CD4-positive, CD25-positive, alpha-beta regulatory T cell (primary cell): ENCODE data around the gene TNNT2. TPM values are rescaled to one million over a fixed set of nuclear protein-coding genes. Genes with fewer than 3 reads are reported as not detected.
A peak's percentile ranks its signal among the peaks of the same experiment; 100 is the strongest.

Experiments
- ATAC-seq, 2 donors: fragments of 150-1000 bp; cut with Tn5 transposase; one replicate each; pipeline ENCODE4 v1.10.0; 2021; ENCODE audit warnings: low read depth in 2 of 2, moderate number of reproducible peaks in 2 of 2, moderate library complexity in 1 of 2
- DNase-seq, 3 donors: peaks; one replicate each; pipeline versions ENCODE4 v3.0.0 to v3.0.0-alpha.2; 2012 to 2022; ENCODE audit warnings: mixed read lengths in 1 of 3
- H3K27ac ChIP-seq: one replicate; pipeline ENCODE4 v1.7.0; 2013; ENCODE audit warnings: mild to moderate bottlenecking, low read length; ENCODE audit not compliant: insufficient read depth, poor library complexity, severe bottlenecking
- H3K27me3 ChIP-seq: one replicate; pipeline ENCODE4 v1.7.0; 2013; ENCODE audit warnings: low read length; ENCODE audit not compliant: control insufficient read depth, insufficient read depth
- H3K36me3 ChIP-seq: one replicate; pipeline ENCODE4 v1.7.0; 2013; ENCODE audit warnings: mild to moderate bottlenecking, low read length, moderate library complexity; ENCODE audit not compliant: control insufficient read depth, insufficient read depth
- H3K4me1 ChIP-seq: 2 replicates; pipeline ENCODE4 v1.7.0; 2013; ENCODE audit warnings: mild to moderate bottlenecking, low read length; ENCODE audit not compliant: insufficient read depth, control insufficient read depth, poor library complexity, severe bottlenecking
- H3K4me3 ChIP-seq: one replicate; pipeline ENCODE4 v1.7.0; 2013; ENCODE audit warnings: low read depth, mild to moderate bottlenecking, low read length, moderate library complexity
- H3K9me3 ChIP-seq, 2 experiments: 1 replicate in 1 of 2; 2 replicates in 1 of 2; pipeline ENCODE4 v1.7.0; 2013; ENCODE audit warnings: low read length in 2 of 2, mild to moderate bottlenecking in 1 of 2, moderate library complexity in 1 of 2; ENCODE audit not compliant: control insufficient read depth in 2 of 2
- H3K27ac Mint-ChIP-seq, 3 donors: one replicate each; pipeline ENCODE4 v1.8.0; 2020 to 2022; ENCODE audit warnings: mild to moderate bottlenecking in 3 of 3, mixed read lengths in 3 of 3, moderate library complexity in 2 of 3
- H3K27me3 Mint-ChIP-seq: one replicate; pipeline ENCODE4 v1.8.0; 2022; ENCODE audit warnings: mild to moderate bottlenecking, mixed read lengths
- H3K36me3 Mint-ChIP-seq: one replicate; pipeline ENCODE4 v1.8.0; 2020; ENCODE audit warnings: mixed read lengths
- H3K4me1 Mint-ChIP-seq, 4 donors: one replicate each; pipeline ENCODE4 v1.8.0; 2020 to 2022; ENCODE audit warnings: mixed read lengths in 4 of 4, mild to moderate bottlenecking in 1 of 4
- H3K4me3 Mint-ChIP-seq, 4 donors: one replicate each; pipeline ENCODE4 v1.8.0; 2020 to 2022; ENCODE audit warnings: mild to moderate bottlenecking in 4 of 4, mixed read lengths in 4 of 4, moderate library complexity in 3 of 4
- H3K9me3 Mint-ChIP-seq, 7 donors: one replicate each; pipeline ENCODE4 v1.8.0; 2020 to 2022; ENCODE audit warnings: mixed read lengths in 7 of 7, mild to moderate bottlenecking in 3 of 7, moderate library complexity in 2 of 7
- polyA plus RNA-seq, 4 donors: library from polyadenylated mRNA; unstranded; fragments of 300-500 nt; fragmentation: Illumina TruSeq; gene quantifications; one replicate each; pipeline ENCODE4 v1.2.3, GENCODE V29; 2021
- total RNA-seq: library from RNA; stranded (reverse); gene quantifications from one replicate; pipeline ENCODE4 v1.2.3, GENCODE V29; 2022

TNNT2 gene
- total and polyA plus RNA-seq, 5 donors from 2014 or later, result not detected

GRCh38 chr1:201353186-201353940, 24.1 kb downstream of the TNNT2 start:
- Mint-ChIP-seq H3K27ac (no peak overlapping the region), H3K4me3 (no peak overlapping the region), H3K27me3 (peaks cover 4% of the 10 kb centered on the region), H3K4me1 (no peaks in the 10 kb centered on the region), H3K9me3 (peaks cover 0 to 3% (median 0%) of the 10 kb centered on the region in 7 donors), H3K36me3 (no peaks in the 10 kb centered on the region)
- H3K4me3 ChIP-seq, result no peak overlapping the region
- H3K4me1 ChIP-seq, result no peaks in the 10 kb centered on the region
- H3K36me3 ChIP-seq, result no peaks in the 10 kb centered on the region
- H3K9me3 ChIP-seq, result no peaks in the 10 kb centered on the region
- ATAC-seq, result no peak
- no peak for DNase-seq
- no peak overlapping the region for H3K27ac ChIP-seq
- H3K27me3 ChIP-seq, result no peaks in the 10 kb centered on the region

GRCh38 chr1:201351617-201352016, 25.9 kb downstream of the TNNT2 start:
- H3K4me1 ChIP-seq, result no peaks in the 10 kb centered on the region
- no peak overlapping the region for H3K4me3 Mint-ChIP-seq
- peaks cover 11% of the 10 kb centered on the region for H3K27me3 Mint-ChIP-seq
- DNase-seq (no peak), ATAC-seq (no peak)
- H3K9me3 Mint-ChIP-seq, result peaks cover 0 to 3% (median 0%) of the 10 kb centered on the region in 7 donors
- H3K27ac ChIP-seq, result no peak overlapping the region
- H3K4me3 ChIP-seq, result no peak overlapping the region
- no peak overlapping the region for H3K27ac Mint-ChIP-seq
- H3K4me1 Mint-ChIP-seq, result no peaks in the 10 kb centered on the region
- H3K9me3 ChIP-seq, result no peaks in the 10 kb centered on the region
- peaks cover 4% of the 10 kb centered on the region for H3K27me3 ChIP-seq
- H3K36me3 Mint-ChIP-seq, result no peaks in the 10 kb centered on the region
- no peaks in the 10 kb centered on the region for H3K36me3 ChIP-seq

DNA sequence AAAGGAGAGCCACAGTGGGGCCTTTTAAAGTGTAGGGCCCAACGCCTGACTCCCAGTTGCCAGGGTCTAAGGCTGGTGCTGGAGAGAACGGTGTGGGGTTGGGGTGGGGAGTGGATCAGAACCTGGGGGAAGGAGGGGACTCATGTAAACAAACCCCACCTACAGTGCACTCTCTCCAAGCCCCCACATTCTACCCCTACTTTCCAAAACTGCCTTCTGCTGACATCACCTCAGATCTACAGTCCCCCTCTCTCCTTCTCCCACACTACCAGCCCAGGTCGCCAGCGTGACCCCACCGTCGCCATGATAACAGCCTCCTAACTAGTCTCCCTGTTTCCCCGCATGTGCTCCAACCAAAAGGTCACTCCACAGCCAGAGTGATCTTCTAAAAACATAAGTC, 26.6 kb downstream of the TNNT2 start:
- Histone ChIP-seq H3K27me3 (peaks cover 4% of the 10 kb centered on the region), H3K4me3 (no peak overlapping the region), H3K36me3 (no peaks in the 10 kb centered on the region), H3K9me3 (no peaks in the 10 kb centered on the region), H3K27ac (no peak overlapping the region), H3K4me1 (no peaks in the 10 kb centered on the region)
- H3K36me3 Mint-ChIP-seq, result no peaks in the 10 kb centered on the region
- no peak for ATAC-seq
- peak overlapping the region in 1 of 3 donors; percentile 35 for H3K27ac Mint-ChIP-seq
- no peaks in the 10 kb centered on the region for H3K4me1 Mint-ChIP-seq
- H3K9me3 Mint-ChIP-seq, result peaks cover 0 to 3% (median 0%) of the 10 kb centered on the region in 7 donors
- DNase-seq, result no peak
- peaks cover 13% of the 10 kb centered on the region for H3K27me3 Mint-ChIP-seq
- H3K4me3 Mint-ChIP-seq, result no peak overlapping the region

- no peaks in the 10 kb centered on the region for H3K4me1 Mint-ChIP-seq
- ATAC-seq (no peak), DNase-seq (no peak)
- H3K9me3 Mint-ChIP-seq, result peaks cover 0 to 3% (median 0%) of the 10 kb centered on the region in 7 donors
- peak overlapping the region in 1 of 3 donors; percentile 78 for H3K27ac Mint-ChIP-seq
- Histone ChIP-seq H3K4me3 (no peak overlapping the region), H3K27ac (no peak overlapping the region), H3K4me1 (no peaks in the 10 kb centered on the region), H3K36me3 (no peaks in the 10 kb centered on the region), H3K27me3 (peaks cover 4% of the 10 kb centered on the region), H3K9me3 (no peaks in the 10 kb centered on the region)
- H3K27me3 Mint-ChIP-seq, result peaks cover 13% of the 10 kb centered on the region
- H3K36me3 Mint-ChIP-seq, result no peaks in the 10 kb centered on the region
- H3K4me3 Mint-ChIP-seq, result no peak overlapping the region
Measured at GRCh38 chr1:201350361-201350725, 27.1 kb downstream of the TNNT2 start.

DNA sequence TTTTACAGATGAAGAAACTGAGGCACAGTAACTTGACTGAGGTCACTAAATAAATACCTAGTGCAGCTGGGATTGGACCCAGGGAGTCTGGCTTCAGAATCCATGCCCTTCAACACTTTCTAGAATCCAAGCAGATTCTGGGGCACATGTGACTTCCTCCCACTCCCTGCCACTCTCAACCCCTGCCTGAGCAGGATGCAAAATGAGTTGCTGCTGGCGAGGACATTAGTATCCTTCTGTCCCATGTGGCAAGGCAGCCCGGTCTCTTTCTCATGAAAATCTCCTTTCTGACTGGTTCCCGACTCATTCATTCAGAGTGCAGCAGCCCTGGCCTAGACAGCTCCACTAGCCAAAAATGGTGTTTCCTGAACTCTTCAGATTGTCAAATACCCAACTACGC, 28.4 kb downstream of the TNNT2 start:
- DNase-seq (no peak), ATAC-seq (no peak)
- H3K27me3 ChIP-seq, result peaks cover 4% of the 10 kb centered on the region
- H3K4me1 ChIP-seq, result no peaks in the 10 kb centered on the region
- Mint-ChIP-seq H3K27ac (no peak overlapping the region), H3K9me3 (peaks cover 0 to 3% (median 0%) of the 10 kb centered on the region in 7 donors), H3K4me3 (no peak overlapping the region), H3K36me3 (no peaks in the 10 kb centered on the region), H3K4me1 (no peaks in the 10 kb centered on the region), H3K27me3 (peaks cover 13% of the 10 kb centered on the region)
- no peak overlapping the region for H3K27ac ChIP-seq
- no peaks in the 10 kb centered on the region for H3K36me3 ChIP-seq
- H3K9me3 ChIP-seq, result no peaks in the 10 kb centered on the region
- no peak overlapping the region for H3K4me3 ChIP-seq

DNA sequence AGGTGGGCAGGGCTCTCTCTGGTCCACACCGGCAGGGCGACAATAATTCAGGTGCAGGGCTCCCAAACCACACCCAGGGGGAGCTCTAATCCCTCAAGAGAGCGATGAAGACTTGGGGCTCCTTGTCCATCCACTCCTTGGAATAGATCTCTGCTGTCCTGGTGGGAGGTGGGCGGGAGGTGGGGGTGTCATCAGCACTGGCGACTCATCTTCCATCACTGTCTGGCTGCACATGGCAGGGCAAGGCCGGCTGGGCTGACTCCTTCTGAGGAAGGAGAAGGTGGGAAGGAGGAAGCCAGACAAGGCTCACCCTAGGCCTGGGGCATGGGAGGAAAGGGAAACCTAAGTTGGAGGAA, 29.3 kb downstream of the TNNT2 start:
- peaks cover 13% of the 10 kb centered on the region for H3K27me3 Mint-ChIP-seq
- Histone ChIP-seq H3K36me3 (no peaks in the 10 kb centered on the region), H3K4me3 (no peak overlapping the region), H3K27ac (no peak overlapping the region), H3K27me3 (peaks cover 6% of the 10 kb centered on the region), H3K4me1 (no peaks in the 10 kb centered on the region), H3K9me3 (no peaks in the 10 kb centered on the region)
- H3K9me3 Mint-ChIP-seq, result peaks cover 0 to 3% (median 0%) of the 10 kb centered on the region in 7 donors
- H3K4me3 Mint-ChIP-seq, result no peak overlapping the region
- no peaks in the 10 kb centered on the region for H3K4me1 Mint-ChIP-seq
- H3K27ac Mint-ChIP-seq, result no peak overlapping the region
- no peaks in the 10 kb centered on the region for H3K36me3 Mint-ChIP-seq
- ATAC-seq (no peak), DNase-seq (peak in 1 of 3 donors; percentile 39)

DNA sequence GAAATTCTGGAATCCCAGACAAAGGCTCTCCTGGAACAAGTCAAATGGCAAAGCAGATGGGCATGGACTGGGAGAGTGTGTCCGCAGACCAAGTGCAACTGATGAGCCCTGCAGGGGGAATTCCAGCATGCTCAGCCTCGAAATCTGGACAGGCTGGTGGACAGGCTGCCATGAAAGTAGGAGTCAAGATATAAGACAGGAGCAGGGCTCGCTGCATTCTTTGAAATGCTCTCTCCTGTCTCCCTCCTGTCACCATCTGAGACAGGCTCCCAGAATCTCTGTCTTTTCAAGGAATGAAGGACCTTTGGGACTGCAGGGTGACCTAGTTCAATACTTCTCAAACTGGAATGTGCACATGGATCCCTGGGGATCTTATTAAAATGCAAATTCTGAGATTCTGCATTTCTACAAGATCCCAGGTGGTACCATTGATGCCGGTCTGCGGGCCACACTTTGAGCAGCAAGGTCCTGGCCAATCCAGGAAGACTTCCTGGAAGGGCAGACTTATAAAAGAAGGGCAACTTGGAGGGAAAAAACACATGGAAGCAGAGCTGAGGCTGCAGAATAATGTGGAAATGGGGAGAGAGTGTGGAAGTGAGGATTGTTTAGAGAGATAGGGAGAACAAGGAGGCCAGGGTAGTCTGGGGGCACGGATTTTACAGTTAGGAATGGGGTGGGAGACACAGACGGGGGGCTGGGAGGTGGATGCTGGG, 29.8 kb downstream of the TNNT2 start:
- no peak overlapping the region for H3K4me3 Mint-ChIP-seq
- no peaks in the 10 kb centered on the region for H3K4me1 Mint-ChIP-seq

DNA sequence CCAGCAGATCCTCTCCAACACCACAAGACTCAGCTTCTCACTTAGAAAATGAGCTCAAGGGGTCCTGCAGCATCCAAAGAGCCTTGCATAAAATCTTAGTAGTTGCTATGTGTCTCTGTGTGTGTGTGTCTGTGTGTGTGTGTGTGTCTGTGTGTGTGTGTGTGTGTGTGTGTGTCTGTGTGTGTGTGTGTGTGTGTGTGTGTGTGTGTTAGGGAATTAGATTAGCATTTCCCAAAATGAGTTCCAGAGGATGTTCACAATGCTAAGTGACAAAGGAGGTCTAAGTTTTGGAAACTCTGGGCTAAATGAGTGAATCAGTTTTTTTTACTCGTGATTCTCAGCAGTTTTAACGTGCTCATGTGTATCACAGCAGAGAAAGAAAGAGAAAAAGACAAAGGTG, 30.5 kb downstream of the TNNT2 start:
- Mint-ChIP-seq H3K36me3 (no peaks in the 10 kb centered on the region), H3K9me3 (peaks cover 0 to 3% (median 0%) of the 10 kb centered on the region in 7 donors), H3K4me3 (no peak overlapping the region)

More for the DNA sequence above, 29.8 kb downstream of the TNNT2 start:
- Histone ChIP-seq H3K4me3 (no peak overlapping the region), H3K27me3 (peaks cover 6% of the 10 kb centered on the region), H3K36me3 (no peaks in the 10 kb centered on the region), H3K4me1 (no peaks in the 10 kb centered on the region), H3K27ac (no peak overlapping the region), H3K9me3 (no peaks in the 10 kb centered on the region)
- ATAC-seq (no peak), DNase-seq (no peak)
- H3K27ac Mint-ChIP-seq, result no peak overlapping the region
- peaks cover 13% of the 10 kb centered on the region for H3K27me3 Mint-ChIP-seq
- H3K9me3 Mint-ChIP-seq, result peaks cover 0 to 3% (median 0%) of the 10 kb centered on the region in 7 donors
- H3K36me3 Mint-ChIP-seq, result no peaks in the 10 kb centered on the region

More for the DNA sequence above, 30.5 kb downstream of the TNNT2 start:
- Histone ChIP-seq H3K9me3 (no peaks in the 10 kb centered on the region), H3K4me3 (no peak overlapping the region), H3K27ac (no peak overlapping the region), H3K36me3 (no peaks in the 10 kb centered on the region), H3K4me1 (no peaks in the 10 kb centered on the region), H3K27me3 (peaks cover 6% of the 10 kb centered on the region)
- DNase-seq (no peak), ATAC-seq (no peak)
- no peak overlapping the region for H3K27ac Mint-ChIP-seq
- no peaks in the 10 kb centered on the region for H3K4me1 Mint-ChIP-seq
- peaks cover 13% of the 10 kb centered on the region for H3K27me3 Mint-ChIP-seq
